ENCODE data around the gene PFDN4.

Gene PFDN4

DNA sequence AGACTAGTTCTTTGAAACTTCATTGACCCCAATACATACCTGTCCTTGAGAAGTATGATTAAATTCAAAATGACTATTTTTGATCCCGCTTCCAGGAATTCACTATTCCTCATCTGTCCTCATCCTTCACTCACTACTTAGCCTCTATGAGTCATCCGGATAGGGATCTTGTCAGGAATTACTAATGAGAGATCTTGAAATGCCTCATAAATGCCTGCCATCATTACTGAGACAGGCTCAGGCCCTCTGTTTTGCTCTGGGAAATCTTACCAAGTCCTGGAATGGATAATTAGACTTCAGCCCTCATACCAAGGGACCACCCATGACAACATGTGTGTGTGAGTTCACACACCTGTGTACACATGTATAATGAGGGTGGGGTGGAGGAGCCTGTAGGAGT, 31.3 kb upstream of the PFDN4 start:
- H3K4me3 ChIP-seq (ENCODE audit: low read depth, low read length) = no peak overlapping the region
- H3K4me1 ChIP-seq (ENCODE audit: control insufficient read depth, insufficient read depth, low read length) = peaks cover 10% of the 10 kb centered on the region
- no peak overlapping the region for H3K27ac ChIP-seq (ENCODE audit: low read depth, low read length)
- peaks cover 50% of the 10 kb centered on the region for H3K27me3 ChIP-seq (ENCODE audit: control insufficient read depth, insufficient read depth, low read length)
- H3K9ac ChIP-seq (ENCODE audit: low read length) = no peak overlapping the region
- no peaks in the 10 kb centered on the region for H3K36me3 ChIP-seq (ENCODE audit: control insufficient read depth, insufficient read depth, low read length)
- H3K9me3 ChIP-seq (ENCODE audit: control insufficient read depth, insufficient read depth, low read depth, low read length) = no peaks in the 10 kb centered on the region

DNA sequence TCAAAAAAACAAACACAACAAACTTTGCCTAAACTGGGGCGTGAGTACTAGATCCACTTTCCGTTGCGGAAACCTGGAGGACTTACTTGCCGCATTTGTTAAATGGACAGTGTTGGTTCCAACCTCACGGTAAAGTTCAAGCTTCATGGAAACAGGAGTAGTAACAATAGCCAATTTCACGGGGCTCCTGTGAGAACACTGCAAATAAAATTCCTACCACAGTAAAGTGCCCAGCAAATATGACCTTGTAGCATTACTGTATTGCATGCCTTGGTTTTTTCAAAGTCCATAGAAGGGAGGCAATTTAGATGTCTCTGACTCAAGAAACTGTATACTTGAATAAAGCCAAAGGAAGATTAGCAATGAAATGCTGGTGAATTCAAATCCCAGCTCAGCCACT, 30.5 kb upstream of the PFDN4 start:
- no peaks in the 10 kb centered on the region for H3K9me3 ChIP-seq (ENCODE audit: control insufficient read depth, insufficient read depth, low read depth, low read length)
- H3K27me3 ChIP-seq (ENCODE audit: control insufficient read depth, insufficient read depth, low read length) = peaks cover 43% of the 10 kb centered on the region
- no peak overlapping the region for H3K27ac ChIP-seq (ENCODE audit: low read depth, low read length)
- no peak overlapping the region for H3K9ac ChIP-seq (ENCODE audit: low read length)
- no peaks in the 10 kb centered on the region for H3K36me3 ChIP-seq (ENCODE audit: control insufficient read depth, insufficient read depth, low read length)
- H3K4me1 ChIP-seq (ENCODE audit: control insufficient read depth, insufficient read depth, low read length) = peaks cover 10% of the 10 kb centered on the region
- H3K4me3 ChIP-seq (ENCODE audit: low read depth, low read length) = no peak overlapping the region

DNA sequence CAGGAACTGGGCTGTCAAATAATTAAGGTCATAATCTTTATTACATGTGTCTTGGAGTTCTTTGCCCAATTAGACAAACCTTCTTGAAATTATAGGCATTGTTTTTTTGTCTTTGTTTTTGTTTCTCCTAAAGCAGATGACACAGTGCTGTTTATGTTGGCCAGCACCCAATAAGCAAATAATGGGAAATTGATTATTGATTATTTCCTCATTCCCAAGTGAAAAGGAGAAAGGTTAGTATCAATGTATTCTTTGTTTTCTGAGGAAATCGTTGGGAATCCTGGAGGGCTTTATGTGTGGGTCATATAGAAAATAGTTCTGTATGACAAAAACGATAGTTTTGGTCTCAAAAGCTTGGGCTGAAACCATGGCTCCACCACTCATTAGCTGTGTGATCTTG, 29.6 kb upstream of the PFDN4 start:
- H3K4me1 ChIP-seq (ENCODE audit: control insufficient read depth, insufficient read depth, low read length) = peaks cover 10% of the 10 kb centered on the region
- no peaks in the 10 kb centered on the region for H3K9me3 ChIP-seq (ENCODE audit: control insufficient read depth, insufficient read depth, low read depth, low read length)
- peaks cover 34% of the 10 kb centered on the region for H3K27me3 ChIP-seq (ENCODE audit: control insufficient read depth, insufficient read depth, low read length)
- no peak overlapping the region for H3K27ac ChIP-seq (ENCODE audit: low read depth, low read length)
- no peak overlapping the region for H3K9ac ChIP-seq (ENCODE audit: low read length)
- H3K36me3 ChIP-seq (ENCODE audit: control insufficient read depth, insufficient read depth, low read length) = no peaks in the 10 kb centered on the region
- H3K4me3 ChIP-seq (ENCODE audit: low read depth, low read length) = no peak overlapping the region

GRCh38 chr20:54179946-54180345, 27.9 kb upstream of the PFDN4 start:
- H3K9me3 ChIP-seq (ENCODE audit: control insufficient read depth, insufficient read depth, low read depth, low read length) = no peaks in the 10 kb centered on the region
- H3K9ac ChIP-seq (ENCODE audit: low read length) = no peak overlapping the region
- H3K4me1 ChIP-seq (ENCODE audit: control insufficient read depth, insufficient read depth, low read length) = peaks cover under 1% of the 10 kb centered on the region; the same call in 1 of the 2 replicates
- no peaks in the 10 kb centered on the region for H3K36me3 ChIP-seq (ENCODE audit: control insufficient read depth, insufficient read depth, low read length)
- peaks cover 17% of the 10 kb centered on the region for H3K27me3 ChIP-seq (ENCODE audit: control insufficient read depth, insufficient read depth, low read length)
- no peak overlapping the region for H3K4me3 ChIP-seq (ENCODE audit: low read depth, low read length)
- H3K27ac ChIP-seq (ENCODE audit: low read depth, low read length) = no peak overlapping the region

GRCh38 chr20:54180931-54181330, 27.0 kb upstream of the PFDN4 start:
- peaks cover 8% of the 10 kb centered on the region for H3K27me3 ChIP-seq (ENCODE audit: control insufficient read depth, insufficient read depth, low read length)
- no peaks in the 10 kb centered on the region for H3K36me3 ChIP-seq (ENCODE audit: control insufficient read depth, insufficient read depth, low read length)
- H3K4me3 ChIP-seq (ENCODE audit: low read depth, low read length) = no peak overlapping the region
- no peaks in the 10 kb centered on the region for H3K4me1 ChIP-seq (ENCODE audit: control insufficient read depth, insufficient read depth, low read length)
- H3K9me3 ChIP-seq (ENCODE audit: control insufficient read depth, insufficient read depth, low read depth, low read length) = no peaks in the 10 kb centered on the region
- H3K9ac ChIP-seq (ENCODE audit: low read length) = no peak overlapping the region
- no peak overlapping the region for H3K27ac ChIP-seq (ENCODE audit: low read depth, low read length)

GRCh38 chr20:54184071-54184470, 23.8 kb upstream of the PFDN4 start:
- no peak overlapping the region for H3K4me3 ChIP-seq (ENCODE audit: low read depth, low read length)
- no peaks in the 10 kb centered on the region for H3K9me3 ChIP-seq (ENCODE audit: control insufficient read depth, insufficient read depth, low read depth, low read length)
- H3K36me3 ChIP-seq (ENCODE audit: control insufficient read depth, insufficient read depth, low read length) = no peaks in the 10 kb centered on the region
- H3K27ac ChIP-seq (ENCODE audit: low read depth, low read length) = no peak overlapping the region
- peaks cover 5% of the 10 kb centered on the region; the same call in 1 of the 2 replicates for H3K27me3 ChIP-seq (ENCODE audit: control insufficient read depth, insufficient read depth, low read length)
- no peaks in the 10 kb centered on the region for H3K4me1 ChIP-seq (ENCODE audit: control insufficient read depth, insufficient read depth, low read length)
- no peak overlapping the region for H3K9ac ChIP-seq (ENCODE audit: low read length)

DNA sequence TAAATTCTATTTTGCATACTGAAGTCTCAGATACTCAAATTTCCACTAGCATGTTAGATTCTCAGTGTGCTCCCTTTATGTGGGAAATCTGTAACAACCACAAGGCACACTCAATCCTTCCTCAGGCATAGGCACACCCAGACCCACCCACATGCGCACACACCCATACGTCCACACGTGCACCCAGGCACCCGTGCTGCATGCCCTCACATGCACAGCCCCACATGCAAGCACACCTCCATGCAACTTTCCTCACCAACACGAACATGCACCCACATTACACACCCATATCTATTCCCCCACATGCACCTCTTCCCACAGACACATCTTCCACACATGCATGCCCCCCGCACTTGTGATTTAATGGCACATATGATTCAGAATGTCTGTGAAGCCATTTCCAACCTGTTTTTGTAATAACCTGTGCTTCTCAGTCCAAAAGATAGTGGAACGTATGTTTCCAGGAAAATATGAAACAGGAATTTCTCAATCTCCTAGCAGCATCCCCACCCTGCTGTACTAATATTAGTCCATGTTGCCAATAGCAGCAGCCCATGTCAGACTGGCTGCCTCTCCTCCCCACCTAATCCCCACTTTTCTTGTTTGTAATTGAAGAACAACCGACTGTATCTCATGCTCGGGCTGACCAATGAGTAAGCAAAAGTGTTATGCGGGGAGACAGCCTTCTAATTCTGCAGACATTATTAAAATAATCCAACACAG, 22.8 kb upstream of the PFDN4 start:
- Histone ChIP-seq H3K27me3 (ENCODE audit: control insufficient read depth, insufficient read depth, low read length) (peaks cover 5% of the 10 kb centered on the region; the same call in 1 of the 2 replicates), H3K4me3 (ENCODE audit: low read depth, low read length) (no peak overlapping the region), H3K9me3 (ENCODE audit: control insufficient read depth, insufficient read depth, low read depth, low read length) (no peaks in the 10 kb centered on the region), H3K9ac (ENCODE audit: low read length) (no peak overlapping the region), H3K4me1 (ENCODE audit: control insufficient read depth, insufficient read depth, low read length) (no peaks in the 10 kb centered on the region), H3K27ac (ENCODE audit: low read depth, low read length) (no peak overlapping the region), H3K36me3 (ENCODE audit: control insufficient read depth, insufficient read depth, low read length) (no peaks in the 10 kb centered on the region)

DNA sequence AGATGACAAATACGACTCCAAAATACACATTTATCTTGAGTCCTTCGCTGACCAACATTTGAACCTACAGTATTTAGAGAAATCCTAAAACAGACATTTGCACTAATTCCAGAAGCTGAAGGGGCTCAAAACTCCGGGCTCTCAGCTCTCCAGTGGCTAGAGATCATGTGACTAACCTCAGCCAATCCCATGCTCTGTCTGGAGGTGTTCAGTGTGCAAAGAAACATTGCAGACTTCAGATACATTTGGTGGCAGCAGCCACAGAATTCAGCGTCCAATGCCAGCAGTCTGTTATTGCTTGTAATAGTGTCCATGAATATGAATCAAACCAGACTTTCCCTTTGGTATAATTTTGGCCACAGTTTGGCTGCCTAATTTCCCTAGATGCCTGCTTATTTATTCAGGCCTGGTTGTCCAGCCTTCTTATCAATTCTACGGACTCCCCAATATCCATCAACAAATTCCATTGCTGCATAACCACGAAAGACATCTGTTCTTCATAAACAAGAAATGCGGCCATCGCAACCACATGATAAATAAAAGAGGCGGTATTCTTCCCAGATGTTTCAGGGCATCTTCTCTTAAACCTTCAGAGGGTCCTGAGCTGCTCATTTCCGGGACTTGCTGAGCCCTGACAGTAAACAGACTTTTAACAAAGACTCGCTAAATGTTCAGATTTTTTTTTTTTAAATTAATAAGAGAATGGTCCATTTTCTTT, 19.6 kb upstream of the PFDN4 start:
- Histone ChIP-seq H3K4me3 (ENCODE audit: low read depth, low read length) (no peak overlapping the region), H3K36me3 (ENCODE audit: control insufficient read depth, insufficient read depth, low read length) (no peaks in the 10 kb centered on the region), H3K4me1 (ENCODE audit: control insufficient read depth, insufficient read depth, low read length) (no peaks in the 10 kb centered on the region), H3K27me3 (ENCODE audit: control insufficient read depth, insufficient read depth, low read length) (no peaks in the 10 kb centered on the region), H3K9ac (ENCODE audit: low read length) (no peak overlapping the region), H3K9me3 (ENCODE audit: control insufficient read depth, insufficient read depth, low read depth, low read length) (no peaks in the 10 kb centered on the region), H3K27ac (ENCODE audit: low read depth, low read length) (no peak overlapping the region)

GRCh38 chr20:54189630-54190029, 18.3 kb upstream of the PFDN4 start:
- H3K27ac ChIP-seq (ENCODE audit: low read depth, low read length) = no peak overlapping the region
- H3K36me3 ChIP-seq (ENCODE audit: control insufficient read depth, insufficient read depth, low read length) = no peaks in the 10 kb centered on the region
- no peak overlapping the region for H3K9ac ChIP-seq (ENCODE audit: low read length)
- no peaks in the 10 kb centered on the region for H3K27me3 ChIP-seq (ENCODE audit: control insufficient read depth, insufficient read depth, low read length)
- H3K4me1 ChIP-seq (ENCODE audit: control insufficient read depth, insufficient read depth, low read length) = no peaks in the 10 kb centered on the region
- H3K4me3 ChIP-seq (ENCODE audit: low read depth, low read length) = no peak overlapping the region
- H3K9me3 ChIP-seq (ENCODE audit: control insufficient read depth, insufficient read depth, low read depth, low read length) = no peaks in the 10 kb centered on the region

- Histone ChIP-seq H3K27ac (ENCODE audit: low read depth, low read length) (no peak overlapping the region), H3K9ac (ENCODE audit: low read length) (no peak overlapping the region), H3K4me1 (ENCODE audit: control insufficient read depth, insufficient read depth, low read length) (no peaks in the 10 kb centered on the region), H3K36me3 (ENCODE audit: control insufficient read depth, insufficient read depth, low read length) (no peaks in the 10 kb centered on the region), H3K27me3 (ENCODE audit: control insufficient read depth, insufficient read depth, low read length) (no peaks in the 10 kb centered on the region), H3K4me3 (ENCODE audit: low read depth, low read length) (no peak overlapping the region), H3K9me3 (ENCODE audit: control insufficient read depth, insufficient read depth, low read depth, low read length) (no peaks in the 10 kb centered on the region)
Measured at GRCh38 chr20:54190217-54190616, 17.7 kb upstream of the PFDN4 start.

DNA sequence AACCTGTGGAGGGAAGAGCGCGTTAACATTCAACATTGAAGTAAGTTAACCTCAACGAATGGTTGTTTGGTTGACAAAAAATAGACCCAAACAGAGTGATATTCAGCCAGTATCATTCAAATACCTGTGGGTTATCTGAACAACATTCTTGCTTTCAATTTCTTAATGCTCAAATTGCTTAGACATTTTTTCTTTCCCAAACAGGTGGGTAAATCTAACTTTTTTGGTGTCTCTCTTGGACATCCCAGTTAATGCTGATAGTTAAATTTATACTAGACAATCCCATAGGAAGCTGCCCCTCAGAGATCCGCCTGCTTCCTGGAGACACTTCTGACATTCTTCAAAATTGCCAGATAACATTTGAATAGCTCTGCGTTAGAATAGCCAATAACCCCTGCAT, 14.1 kb upstream of the PFDN4 start:
- Histone ChIP-seq H3K4me3 (ENCODE audit: low read depth, low read length) (no peak overlapping the region), H3K27me3 (ENCODE audit: control insufficient read depth, insufficient read depth, low read length) (no peaks in the 10 kb centered on the region), H3K36me3 (ENCODE audit: control insufficient read depth, insufficient read depth, low read length) (no peaks in the 10 kb centered on the region), H3K9me3 (ENCODE audit: control insufficient read depth, insufficient read depth, low read depth, low read length) (no peaks in the 10 kb centered on the region), H3K27ac (ENCODE audit: low read depth, low read length) (no peak overlapping the region), H3K9ac (ENCODE audit: low read length) (no peak overlapping the region), H3K4me1 (ENCODE audit: control insufficient read depth, insufficient read depth, low read length) (no peaks in the 10 kb centered on the region)

Data from HUES6 (cell line).